Vagina (tissue), 2 donors: ENCODE results near the gene SGCA.

Experiments
- CTCF ChIP-seq, 3 experiments: fragments of 450-650 bp in 2 of 3; fragments of 200-600 bp in 1 of 3; sonication (generic) in 1 of 3; IDR thresholded peaks; one replicate each; pipeline ENCODE4 v1.5.1; 2017 to 2019; ENCODE audit warnings: antibody characterized with exemption in 3 of 3, mild to moderate bottlenecking in 2 of 3, moderate library complexity in 2 of 3
- POLR2A ChIP-seq, 2 donors: fragments of 450-650 bp; IDR thresholded peaks; one replicate each; pipeline ENCODE4 v1.6.1; 2017; ENCODE audit warnings: antibody characterized with exemption in 2 of 2, mild to moderate bottlenecking in 2 of 2, moderate library complexity in 2 of 2
- POLR2AphosphoS5 ChIP-seq, 2 donors: sonication (generic); formaldehyde crosslinking; IDR thresholded peaks; one replicate each; pipeline ENCODE4 v1.9.0; 2017; ENCODE audit warnings: antibody characterized with exemption in 2 of 2, mild to moderate bottlenecking in 2 of 2, low read depth in 1 of 2; ENCODE audit not compliant: insufficient read depth in 1 of 2

DNA sequence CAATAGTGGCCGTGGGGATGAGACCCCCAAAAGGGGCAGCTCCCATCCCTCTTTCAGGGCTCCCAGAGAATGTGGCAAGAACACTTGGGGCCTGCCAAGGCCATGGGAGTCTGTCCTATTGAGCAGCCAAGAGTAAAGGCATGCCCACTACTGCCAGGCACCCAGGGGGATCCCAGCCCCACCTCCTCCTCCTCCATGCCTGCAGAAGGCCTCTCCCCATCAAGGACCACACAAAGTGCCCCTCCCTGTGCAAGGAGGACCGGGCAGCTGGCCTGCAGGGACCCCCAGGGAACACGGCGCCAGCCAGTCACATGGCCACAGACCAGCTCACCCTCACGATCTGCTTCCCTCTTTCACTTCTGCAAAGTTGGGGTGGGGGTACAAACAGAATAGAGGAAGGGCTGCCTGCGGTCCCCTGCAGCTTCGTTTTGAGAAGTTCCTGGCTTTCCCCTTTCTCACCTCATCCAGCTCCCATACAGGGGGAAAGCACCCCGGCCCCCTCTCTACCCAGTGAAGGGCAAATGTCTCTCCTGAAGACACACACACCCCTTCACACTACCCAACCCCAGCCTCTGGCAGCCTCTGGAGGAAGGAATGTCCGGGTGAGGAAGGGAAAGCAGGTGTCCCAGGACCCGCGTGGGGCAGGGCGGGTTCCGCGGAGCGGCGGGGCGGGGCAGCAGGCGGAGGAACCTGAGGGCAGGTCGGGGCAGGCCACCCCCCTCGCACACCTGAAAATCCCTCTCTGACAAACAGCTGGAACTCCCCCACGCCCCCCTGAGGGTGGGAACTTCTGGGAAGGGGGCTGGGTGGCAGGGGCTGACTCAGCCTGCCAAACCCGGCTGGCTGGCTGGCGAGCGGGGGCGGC, 17.3 kb upstream of the SGCA start:
- no peak for TF ChIP-seq CTCF (IDR thresholded peaks at IDR 0.05)
- TF ChIP-seq POLR2AphosphoS5 (IDR thresholded peaks at IDR 0.05; ENCODE audit: insufficient read depth in 1 of 2, low read depth in 1 of 2), result peak in 1 of 2 donors; percentile 47
- no peak for TF ChIP-seq POLR2A (IDR thresholded peaks at IDR 0.05)
